Measurements from ENCODE around the gene CD38.

The CD38 gene

GRCh38 chr4:15898902-15899301 lies 120.8 kb downstream of the CD38 start:
- H3K9me3 ChIP-seq (ENCODE audit: control insufficient read depth, insufficient read depth, low read length): no peaks in the 10 kb centered on the region
- no peak for DNase-seq (ENCODE audit: low read depth, low spot score)
- no peaks in the 10 kb centered on the region for H3K4me1 ChIP-seq (ENCODE audit: control insufficient read depth, insufficient read depth, low read length)
- H3K27ac ChIP-seq (ENCODE audit: low read length): no peak overlapping the region
- no peaks in the 10 kb centered on the region for H3K36me3 ChIP-seq (ENCODE audit: control insufficient read depth, insufficient read depth, low read length)
- no peaks in the 10 kb centered on the region for H3K27me3 ChIP-seq (ENCODE audit: control insufficient read depth, insufficient read depth, low read length)
- no peak overlapping the region for H3K4me3 ChIP-seq (ENCODE audit: low read length)

- Histone ChIP-seq H3K4me3 (ENCODE audit: low read length) (no peak overlapping the region), H3K36me3 (ENCODE audit: control insufficient read depth, insufficient read depth, low read length) (no peaks in the 10 kb centered on the region), H3K9me3 (ENCODE audit: control insufficient read depth, insufficient read depth, low read length) (no peaks in the 10 kb centered on the region), H3K4me1 (ENCODE audit: control insufficient read depth, insufficient read depth, low read length) (no peaks in the 10 kb centered on the region), H3K27ac (ENCODE audit: low read length) (no peak overlapping the region), H3K27me3 (ENCODE audit: control insufficient read depth, insufficient read depth, low read length) (no peaks in the 10 kb centered on the region)
- DNase-seq (ENCODE audit: low read depth, low spot score): no peak
- WGBS (ENCODE audit: insufficient coverage, insufficient read length): no CpG with 5 or more reads among the region's 1 CpG
Measured at GRCh38 chr4:15899511-15899910, 121.4 kb downstream of the CD38 start.

GRCh38 chr4:15901007-15901406 lies 122.9 kb downstream of the CD38 start:
- Histone ChIP-seq H3K36me3 (ENCODE audit: control insufficient read depth, insufficient read depth, low read length) (no peaks in the 10 kb centered on the region), H3K27me3 (ENCODE audit: control insufficient read depth, insufficient read depth, low read length) (no peaks in the 10 kb centered on the region), H3K9me3 (ENCODE audit: control insufficient read depth, insufficient read depth, low read length) (no peaks in the 10 kb centered on the region), H3K4me3 (ENCODE audit: low read length) (no peak overlapping the region), H3K4me1 (ENCODE audit: control insufficient read depth, insufficient read depth, low read length) (no peaks in the 10 kb centered on the region), H3K27ac (ENCODE audit: low read length) (no peak overlapping the region)
- WGBS (ENCODE audit: insufficient coverage, insufficient read length): no CpG with 5 or more reads among the region's 3 CpGs
- no peak for DNase-seq (ENCODE audit: low read depth, low spot score)

- no CpG with 5 or more reads among the region's 2 CpGs for WGBS (ENCODE audit: insufficient coverage, insufficient read length)
- DNase-seq (ENCODE audit: low read depth, low spot score): no peak
Measured at GRCh38 chr4:15901998-15902397, 123.9 kb downstream of the CD38 start.

GRCh38 chr4:15902746-15903145 lies 124.6 kb downstream of the CD38 start:
- H3K36me3 ChIP-seq (ENCODE audit: control insufficient read depth, insufficient read depth, low read length): no peaks in the 10 kb centered on the region
- H3K27ac ChIP-seq (ENCODE audit: low read length): no peak overlapping the region
- H3K4me1 ChIP-seq (ENCODE audit: control insufficient read depth, insufficient read depth, low read length): no peaks in the 10 kb centered on the region
- H3K9me3 ChIP-seq (ENCODE audit: control insufficient read depth, insufficient read depth, low read length): no peaks in the 10 kb centered on the region
- H3K4me3 ChIP-seq (ENCODE audit: low read length): no peak overlapping the region
- no peaks in the 10 kb centered on the region for H3K27me3 ChIP-seq (ENCODE audit: control insufficient read depth, insufficient read depth, low read length)
- WGBS (ENCODE audit: insufficient coverage, insufficient read length): no CpG with 5 or more reads among the region's 2 CpGs
- no peak for DNase-seq (ENCODE audit: low read depth, low spot score)

More at GRCh38 chr4:15901998-15902397, 123.9 kb downstream of the CD38 start:
- Histone ChIP-seq H3K4me3 (ENCODE audit: low read length) (no peak overlapping the region), H3K4me1 (ENCODE audit: control insufficient read depth, insufficient read depth, low read length) (no peaks in the 10 kb centered on the region), H3K27me3 (ENCODE audit: control insufficient read depth, insufficient read depth, low read length) (no peaks in the 10 kb centered on the region), H3K36me3 (ENCODE audit: control insufficient read depth, insufficient read depth, low read length) (no peaks in the 10 kb centered on the region), H3K27ac (ENCODE audit: low read length) (no peak overlapping the region), H3K9me3 (ENCODE audit: control insufficient read depth, insufficient read depth, low read length) (no peaks in the 10 kb centered on the region)
